HG03442 (cell line): ENCODE results near the gene SPPL2B.

Source experiments
- ATAC-seq: cut with Tn5 transposase; IDR thresholded peaks from one replicate; pipeline ENCODE4 v1.9.1; 2021; ENCODE audit warnings: mild to moderate bottlenecking, moderate library complexity; ENCODE audit not compliant: unreplicated experiment

SPPL2B gene

DNA sequence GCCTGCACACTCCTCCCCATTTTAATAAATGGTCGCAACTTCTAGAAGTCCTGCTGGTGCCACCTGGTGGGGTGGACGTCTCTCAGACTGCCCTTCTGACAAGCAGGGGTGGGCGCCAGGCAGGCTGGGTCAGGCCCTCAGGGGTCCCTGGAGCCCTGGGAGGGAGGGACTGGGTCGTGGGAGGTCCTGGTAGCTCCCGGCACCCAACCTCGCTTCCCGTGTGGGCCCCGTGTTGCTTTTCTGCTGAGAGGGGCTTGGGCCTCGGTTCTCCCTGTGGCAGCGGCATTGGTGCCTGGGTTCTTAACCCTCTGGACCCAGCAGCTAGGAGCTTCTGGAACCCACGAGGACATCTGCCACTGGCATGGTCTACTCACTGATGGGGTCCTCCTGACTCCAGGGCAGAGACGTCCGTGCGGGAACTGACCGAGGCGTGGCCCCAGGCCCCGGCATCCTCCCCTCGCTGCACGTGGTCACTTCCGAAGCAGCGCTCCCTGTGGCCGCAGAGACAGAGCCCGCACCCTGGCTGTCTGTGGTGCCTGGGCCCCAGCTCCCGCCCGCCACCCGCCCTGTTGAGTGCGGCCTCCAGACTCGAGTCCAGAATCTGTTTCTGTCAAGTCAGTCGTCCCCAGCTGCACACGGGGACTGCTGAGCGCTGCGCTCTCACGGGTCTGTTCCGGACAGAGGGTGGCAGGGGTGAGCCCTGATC is 25.6 kb downstream of the SPPL2B start:
- no peak for ATAC-seq

DNA sequence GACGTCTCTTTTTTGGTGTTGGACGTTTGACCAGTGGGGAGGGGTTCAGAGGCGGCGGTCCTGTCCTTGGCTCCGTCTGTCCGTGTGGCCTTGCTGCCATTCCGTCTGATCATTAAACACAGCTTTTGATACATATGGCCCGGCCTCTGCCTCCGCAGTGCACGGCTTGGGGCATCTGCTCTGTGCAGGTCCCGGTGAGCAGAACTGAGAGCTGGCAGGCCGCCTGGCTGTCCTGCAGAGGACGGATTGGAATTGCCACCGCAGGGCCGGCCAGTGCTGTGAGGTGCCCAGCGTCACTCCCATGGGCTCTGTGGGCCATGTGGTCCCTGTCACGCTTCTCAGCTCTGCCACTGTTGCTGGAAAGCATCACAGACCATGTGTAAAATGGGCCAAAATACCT is 26.2 kb downstream of the SPPL2B start:
- ATAC-seq, result no peak

DNA sequence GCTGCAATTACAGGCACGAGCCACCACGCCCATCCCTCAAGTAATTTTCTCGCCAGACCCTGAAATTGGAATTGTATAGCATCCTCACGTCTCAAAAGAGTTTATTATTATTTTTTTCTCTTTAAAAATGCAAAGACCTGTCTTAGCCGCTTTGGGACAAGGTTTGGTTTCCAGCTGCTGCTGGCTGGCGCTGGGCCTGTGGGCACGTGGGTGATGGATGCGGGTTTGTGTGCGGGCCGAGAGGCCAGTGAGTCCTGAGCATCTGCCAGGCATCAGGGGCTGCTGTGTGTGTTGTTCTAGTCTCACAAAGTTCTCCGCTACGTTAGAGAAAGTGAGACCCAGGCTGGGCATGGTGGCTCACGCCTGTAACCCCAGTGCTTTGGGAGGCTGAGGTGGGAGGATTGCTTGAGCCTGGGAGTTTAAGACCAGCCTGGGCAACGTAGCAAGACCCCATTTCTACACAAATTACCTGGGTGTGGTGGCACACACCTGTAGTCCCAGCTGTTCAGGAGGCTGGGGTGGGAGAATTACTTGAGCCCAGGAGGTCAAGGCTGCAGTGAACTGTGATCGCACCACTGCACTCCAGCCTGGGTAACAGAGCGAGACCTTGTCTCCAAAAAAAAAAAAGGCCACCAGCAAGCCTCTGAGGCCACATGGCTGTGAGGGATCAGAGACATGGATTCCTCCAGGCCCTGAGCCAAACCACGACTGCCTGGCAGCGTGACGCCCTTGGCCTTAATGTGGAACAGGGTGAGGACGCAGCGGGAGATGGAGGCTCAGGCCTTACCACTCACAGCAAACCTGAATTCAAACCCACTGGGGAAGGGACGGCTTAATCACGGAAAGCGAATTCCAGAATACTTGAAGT is 26.9 kb downstream of the SPPL2B start:
- no peak for ATAC-seq

DNA sequence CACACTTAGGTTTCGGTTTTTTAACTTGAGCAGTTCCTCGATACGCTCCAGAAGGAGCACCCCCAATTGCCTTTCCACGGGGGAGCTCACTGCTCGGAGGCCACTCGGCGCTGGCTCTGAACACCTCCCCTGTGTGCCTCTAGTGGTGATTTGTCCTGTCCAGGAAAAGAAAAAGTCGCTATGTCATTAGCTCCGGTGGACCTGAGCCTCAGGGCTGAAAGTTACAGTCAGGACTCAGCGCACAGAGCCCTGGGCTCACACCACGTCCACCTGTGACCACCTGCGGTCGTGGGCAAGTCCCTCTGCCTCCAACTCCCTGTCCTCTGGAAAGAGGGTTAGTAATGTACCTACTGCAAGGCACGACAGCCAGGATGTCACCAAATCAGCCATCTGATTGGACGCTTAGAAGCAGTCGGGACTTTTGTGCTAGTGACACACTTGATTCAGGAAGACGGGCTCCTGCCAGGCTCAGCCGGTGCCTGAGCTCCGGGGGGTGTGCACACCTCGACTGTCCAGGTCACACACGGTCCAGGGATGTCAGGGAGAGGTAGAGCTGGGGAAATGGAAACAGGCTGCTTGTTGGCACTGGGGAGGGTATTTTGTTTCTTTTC is 27.7 kb downstream of the SPPL2B start:
- ATAC-seq, result no peak

DNA sequence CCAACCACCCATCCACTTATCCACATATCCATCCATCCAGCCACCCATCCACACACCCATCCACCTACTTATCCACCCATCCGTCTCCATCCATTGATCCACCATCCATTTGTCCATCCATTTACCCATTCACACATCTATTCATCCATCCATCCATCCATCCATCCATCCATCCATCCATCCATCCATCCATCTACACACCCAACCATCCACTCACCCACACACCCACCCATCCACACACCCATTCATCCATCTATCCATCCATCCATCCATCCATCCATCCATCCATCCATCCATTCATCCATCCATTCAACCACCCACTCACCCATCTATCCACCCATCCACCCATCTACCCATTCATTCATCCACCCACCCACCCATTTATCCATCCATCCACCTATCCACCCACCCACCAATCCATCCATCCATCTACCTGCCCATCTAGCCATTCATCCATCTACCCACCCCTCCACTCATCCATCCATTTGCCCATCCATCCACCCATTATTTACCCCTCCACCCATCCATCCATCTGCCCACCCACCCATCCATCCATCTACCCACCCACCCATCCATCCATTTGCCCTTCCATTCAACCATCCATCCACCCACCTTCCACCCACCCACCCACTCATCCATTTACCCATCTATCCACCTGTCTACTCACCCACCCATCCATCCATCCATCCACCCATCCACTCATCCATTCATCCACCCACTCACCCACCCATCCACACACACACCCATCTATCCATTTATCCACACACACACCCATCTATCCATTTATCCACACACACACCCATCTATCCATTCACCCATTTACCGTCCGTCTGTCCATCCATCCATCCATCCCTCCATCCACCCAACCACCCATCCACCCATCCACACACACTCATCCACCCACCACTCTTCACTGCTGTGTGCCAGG is 29.1 kb downstream of the SPPL2B start:
- no peak for ATAC-seq

DNA sequence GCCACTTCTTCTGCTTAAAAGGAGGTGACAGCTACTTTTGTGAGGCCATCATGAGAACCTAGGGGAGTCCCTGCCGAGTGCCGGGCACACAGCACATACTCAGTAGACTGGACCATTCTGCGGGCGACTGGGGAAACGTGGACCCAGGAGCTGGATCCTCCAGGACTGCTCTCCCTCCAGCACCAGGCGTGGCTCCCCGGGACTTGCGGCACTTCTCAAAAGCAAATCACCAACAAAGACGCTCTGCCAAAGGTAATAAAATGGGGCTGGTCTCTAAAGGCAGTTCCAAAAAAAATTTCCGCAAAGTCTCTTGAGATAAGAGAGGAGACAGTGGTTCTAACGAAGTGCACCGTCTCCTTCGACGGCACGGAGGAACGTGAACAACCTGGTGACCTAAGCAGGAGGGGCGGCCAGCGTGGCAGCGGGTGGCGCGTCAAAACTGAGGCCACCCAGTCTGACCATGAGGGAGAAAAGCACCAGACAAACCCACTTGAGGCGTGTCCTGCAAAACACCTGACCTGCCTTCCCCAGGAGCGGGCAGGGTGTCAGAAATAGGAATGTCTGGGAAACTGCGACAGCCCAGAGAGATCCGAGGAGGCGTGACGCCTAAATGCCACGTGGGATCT is 30.2 kb downstream of the SPPL2B start:
- no peak for ATAC-seq

DNA sequence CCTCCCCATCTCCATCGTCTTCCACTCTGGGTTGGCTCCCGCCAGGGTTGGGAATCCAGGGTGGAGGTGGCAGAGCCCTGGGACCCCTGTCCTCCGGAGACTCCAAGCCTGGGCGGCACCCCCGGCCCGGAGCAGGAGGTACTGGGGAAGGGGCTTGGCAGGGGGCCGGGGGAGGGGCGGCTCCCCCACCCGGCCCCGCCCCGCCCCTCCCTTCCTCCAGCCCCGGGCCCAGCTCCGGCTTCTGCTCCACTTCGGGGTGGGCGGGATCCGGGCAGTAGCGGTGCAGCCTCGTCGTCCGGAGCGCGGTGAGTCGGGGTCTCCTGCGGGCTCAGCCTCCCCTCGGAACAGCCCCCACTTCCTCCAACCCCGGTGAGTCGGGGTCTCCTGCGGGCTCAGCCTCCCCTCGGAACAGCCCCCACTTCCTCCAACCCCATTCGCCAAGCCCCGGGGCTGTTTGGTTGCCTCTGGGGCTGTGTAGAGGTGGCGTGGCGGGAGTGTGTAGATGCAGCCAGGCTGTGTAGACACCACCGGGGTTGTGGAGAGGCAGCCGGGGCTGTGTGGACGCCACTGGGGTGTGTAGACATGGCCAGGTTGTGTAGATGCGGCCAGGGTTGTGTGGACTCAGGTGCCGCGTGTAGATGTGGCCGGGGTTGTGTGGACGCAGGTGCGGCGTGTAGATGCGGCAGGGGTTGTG is 31.7 kb downstream of the SPPL2B start, which contains the start of gene TMPRSS9:
Gene TMPRSS9 (plus strand): TSS at position 274 of the 694 bp plus-strand sequence. CDS start 29,521 bp downstream, outside the sequence.
- ATAC-seq, result no peak

DNA sequence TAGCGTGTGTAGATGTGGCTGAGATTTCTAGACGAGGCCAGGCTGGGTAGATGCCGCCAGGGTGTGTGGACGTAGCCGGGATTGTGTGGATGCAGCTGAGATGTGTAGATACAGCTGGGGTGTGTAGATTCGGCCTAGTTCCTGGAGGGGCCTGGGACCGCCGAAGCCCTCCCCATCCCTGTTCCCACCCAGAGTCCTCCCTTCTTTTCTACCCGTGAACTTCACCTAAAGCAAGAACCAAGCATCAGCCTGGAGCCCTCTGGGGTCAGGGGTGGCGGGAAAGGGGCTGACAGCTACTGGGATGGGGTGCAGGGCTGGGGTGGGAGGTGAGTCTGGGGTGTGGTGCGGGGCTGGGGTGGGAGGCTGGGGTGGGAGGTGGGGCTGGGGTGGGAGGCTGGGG is 32.3 kb downstream of the SPPL2B start:
- no peak for ATAC-seq

DNA sequence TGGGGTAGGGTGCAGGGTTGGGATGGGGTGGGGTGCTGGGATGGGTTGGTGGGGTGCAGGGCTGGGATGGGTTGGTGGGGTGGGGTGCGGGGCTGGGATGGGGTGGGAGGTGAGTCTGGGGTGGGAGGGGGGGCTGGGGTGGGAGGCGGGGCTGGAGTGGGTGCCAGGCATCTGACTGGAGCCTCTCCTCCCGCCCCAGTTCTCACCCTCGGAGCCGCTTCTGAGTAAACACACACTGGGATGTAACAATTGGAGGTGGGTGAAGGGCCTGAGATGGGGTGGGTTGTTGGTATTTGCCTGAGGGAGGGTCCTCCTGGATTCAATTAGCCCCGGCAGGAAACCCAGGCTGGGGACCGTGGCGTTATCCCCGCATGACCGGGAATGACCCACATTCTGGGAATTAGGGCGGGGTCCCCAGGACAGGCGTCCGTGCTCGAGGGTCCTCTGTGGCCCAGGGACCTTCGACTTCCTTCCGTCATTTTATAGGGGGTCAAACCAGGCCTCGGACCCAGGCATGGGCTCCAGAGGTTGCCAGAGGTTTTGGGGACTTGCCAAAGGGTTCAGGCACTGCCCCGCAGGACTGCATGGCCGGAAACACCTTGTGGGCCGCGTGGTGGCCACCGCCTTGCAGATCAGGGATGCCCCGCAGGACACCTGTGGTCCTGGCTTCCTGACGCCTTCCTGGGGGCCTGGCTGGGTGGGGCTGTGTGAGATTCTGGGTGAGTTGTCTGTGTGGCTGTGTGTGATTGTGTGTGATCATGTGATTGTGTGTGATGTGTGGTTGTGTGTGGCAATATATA is 33.0 kb downstream of the SPPL2B start:
- no peak for ATAC-seq

DNA sequence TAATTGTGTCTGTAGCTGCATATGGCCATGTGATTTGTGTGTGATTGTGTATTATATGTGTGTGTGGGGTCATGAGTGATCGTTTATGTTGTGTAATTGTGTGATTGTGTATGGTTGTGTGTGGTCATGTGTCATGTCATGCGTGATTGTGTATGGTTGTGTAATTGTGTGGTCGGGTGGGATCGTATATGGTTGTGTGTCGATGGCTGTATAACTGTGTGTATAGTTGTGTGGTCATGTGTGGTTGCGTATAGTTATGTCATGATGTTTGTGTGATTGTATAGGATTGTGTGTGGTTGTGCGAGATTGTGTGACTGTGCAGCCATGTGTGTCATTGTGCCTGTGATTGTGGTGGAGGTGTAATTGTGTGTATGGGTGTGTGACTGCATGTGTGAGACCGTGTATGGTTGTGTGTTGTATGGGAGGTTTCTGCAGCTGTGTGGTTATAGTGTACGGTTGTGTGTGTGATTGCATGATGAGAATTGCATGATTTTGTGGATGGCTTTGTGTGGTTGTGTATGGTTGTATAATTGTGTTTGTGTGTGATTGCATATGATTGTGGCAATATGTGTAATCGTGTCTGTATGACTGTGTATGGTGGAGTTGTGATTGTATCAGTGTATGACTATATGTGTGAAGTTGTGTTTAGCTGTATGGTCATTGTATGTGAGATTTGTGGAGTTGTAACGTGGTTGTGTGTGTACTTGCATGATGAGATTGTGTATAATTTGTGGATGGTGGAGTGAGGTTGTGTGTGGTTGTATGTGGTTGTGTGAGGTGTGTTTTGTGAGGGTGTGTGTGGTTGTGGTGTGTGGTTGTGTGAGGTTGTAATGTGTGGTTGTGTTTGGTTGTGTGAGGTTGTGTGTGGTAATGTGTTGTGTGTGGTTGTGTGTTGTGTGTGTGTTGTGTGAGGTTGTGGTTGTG is 33.8 kb downstream of the SPPL2B start:
- no peak for ATAC-seq

DNA sequence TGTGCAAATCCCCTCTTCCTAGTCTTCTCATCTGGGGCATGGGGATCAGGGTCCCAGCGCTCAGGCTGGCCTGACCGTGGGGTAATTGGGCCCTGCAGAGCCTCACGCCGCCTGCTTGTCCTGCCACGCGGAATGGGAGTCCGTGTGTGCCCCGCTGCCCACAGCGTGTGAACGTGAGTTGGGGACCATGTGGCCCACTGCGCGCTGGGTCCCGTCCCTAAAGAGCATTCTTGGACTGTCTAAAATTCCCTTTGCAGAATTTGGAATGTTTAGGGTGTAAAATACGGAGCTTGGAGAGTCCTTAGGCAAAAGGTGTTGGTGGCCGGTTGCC is 34.5 kb downstream of the SPPL2B start:
- ATAC-seq, result no peak

DNA sequence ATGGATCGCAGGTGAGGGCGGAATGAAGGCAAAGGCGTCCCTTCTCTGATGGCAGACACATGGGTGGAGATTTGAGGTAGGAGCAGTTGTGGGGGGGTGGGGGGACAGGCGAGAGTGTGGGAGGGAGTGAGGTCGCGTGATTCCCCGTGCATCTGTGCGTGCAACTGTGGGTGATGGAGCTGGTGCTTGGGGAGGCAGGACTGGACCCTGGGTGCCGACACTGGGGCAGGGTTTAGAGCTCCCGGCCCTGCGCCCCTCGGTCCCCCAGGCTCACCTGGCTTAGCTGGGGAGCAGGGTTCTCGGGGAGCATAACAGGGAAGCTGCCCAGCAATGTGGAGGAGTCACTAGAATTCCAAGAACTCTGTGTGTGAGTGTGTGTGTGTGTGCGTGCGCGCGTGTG is 34.9 kb downstream of the SPPL2B start:
- ATAC-seq, result no peak

DNA sequence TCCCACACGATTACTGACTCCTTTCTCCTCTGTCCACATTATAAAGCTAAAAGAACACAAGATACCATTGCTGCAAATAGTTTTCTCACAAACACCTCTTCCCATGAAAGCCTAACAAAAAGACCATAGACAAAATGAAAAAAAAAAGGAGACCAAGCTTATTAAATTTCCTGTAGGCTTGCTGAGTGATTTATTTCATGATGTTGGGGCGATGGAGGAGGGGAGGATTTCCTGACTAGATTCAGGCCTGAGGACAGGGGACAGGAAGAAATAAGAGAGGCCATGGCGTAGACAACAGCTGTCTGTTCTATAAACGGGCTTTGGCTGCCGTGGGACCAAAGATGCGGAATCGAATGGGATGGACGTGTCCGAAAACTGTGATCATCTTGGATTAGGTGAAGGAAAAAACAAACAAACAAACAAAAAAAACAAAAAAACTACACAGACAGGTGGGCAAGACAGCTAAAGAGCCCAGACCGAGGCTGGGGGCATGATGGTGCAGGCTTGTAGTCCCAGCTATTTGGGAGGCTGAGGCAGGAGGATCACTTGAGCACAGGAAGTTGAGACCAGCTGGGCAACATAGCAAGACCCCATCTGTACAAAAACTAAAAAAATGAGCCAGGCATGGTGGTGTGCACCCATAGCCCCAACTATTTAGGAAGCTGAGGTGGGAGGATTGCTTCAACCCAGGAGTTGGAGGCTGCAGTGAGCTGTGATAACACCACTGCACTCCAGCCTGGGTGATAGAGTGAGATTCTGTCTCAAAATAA is 36.9 kb downstream of the SPPL2B start:
- ATAC-seq, result no peak

DNA sequence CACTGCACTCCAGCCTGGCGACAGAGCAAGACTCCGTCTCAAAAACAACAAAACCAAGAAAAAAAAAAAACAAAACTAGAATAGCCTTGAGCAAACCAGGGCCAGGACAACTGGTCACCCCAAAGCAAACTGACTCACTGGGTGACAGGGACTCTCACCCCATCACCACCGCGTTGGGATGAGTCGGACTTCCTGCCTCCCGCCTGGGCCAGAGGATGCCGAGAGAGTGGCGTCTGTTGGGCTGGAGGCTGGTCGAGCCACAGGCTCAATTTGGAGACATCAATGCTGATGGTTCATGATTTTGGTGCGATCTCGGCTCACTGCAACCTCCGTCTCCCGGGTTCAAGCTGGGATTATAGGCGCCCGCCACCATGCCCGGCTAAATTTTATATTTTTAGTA is 43.2 kb downstream of the SPPL2B start:
- ATAC-seq, result no peak

DNA sequence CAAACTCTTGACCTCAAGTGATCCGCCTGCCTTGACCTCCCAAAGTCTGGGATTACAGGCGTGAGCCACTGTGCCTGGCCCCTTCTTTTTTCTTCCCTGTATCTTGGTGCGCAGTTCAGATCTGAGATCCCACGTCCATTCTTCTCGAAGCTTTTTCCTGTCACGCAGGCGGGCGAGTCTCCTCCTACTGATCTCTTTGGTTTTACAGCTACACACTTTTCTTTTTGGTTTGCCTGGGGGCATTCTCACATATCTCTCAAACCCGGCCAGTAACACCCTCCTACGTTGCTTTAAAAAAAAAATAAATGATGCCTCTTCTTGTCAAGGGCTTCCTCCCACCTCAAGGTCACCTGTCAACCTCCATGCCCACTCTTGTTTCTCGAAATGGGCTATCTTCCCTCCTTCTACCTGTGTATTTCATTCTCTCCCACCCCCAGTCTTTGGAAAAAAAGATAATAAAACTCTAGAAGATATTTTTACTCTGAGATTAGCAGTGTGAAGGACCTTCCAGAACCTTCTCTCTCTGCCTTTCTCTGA is 43.7 kb downstream of the SPPL2B start:
- no peak for ATAC-seq

DNA sequence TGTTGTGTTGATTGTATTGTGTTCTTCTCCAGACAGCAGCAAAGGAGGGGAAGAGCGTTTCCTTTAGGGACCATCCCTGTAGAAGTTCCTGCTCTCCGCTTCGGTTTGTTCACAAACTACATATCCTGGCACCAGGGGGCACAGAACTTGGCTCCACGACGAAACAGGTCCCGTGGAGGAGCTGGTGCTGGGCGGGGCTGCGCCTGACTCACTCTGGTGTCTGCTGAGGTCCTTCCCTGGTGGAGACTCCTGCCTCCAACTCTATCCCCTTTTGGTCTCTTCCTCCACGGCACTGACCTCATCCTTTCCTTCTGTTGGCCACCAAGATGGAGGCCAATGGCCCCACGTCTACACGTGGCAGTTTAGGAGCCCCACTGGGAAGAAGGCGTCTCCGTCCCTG is 46.3 kb downstream of the SPPL2B start:
- ATAC-seq, result no peak
